ENCODE results near the gene RNF114.

DNA sequence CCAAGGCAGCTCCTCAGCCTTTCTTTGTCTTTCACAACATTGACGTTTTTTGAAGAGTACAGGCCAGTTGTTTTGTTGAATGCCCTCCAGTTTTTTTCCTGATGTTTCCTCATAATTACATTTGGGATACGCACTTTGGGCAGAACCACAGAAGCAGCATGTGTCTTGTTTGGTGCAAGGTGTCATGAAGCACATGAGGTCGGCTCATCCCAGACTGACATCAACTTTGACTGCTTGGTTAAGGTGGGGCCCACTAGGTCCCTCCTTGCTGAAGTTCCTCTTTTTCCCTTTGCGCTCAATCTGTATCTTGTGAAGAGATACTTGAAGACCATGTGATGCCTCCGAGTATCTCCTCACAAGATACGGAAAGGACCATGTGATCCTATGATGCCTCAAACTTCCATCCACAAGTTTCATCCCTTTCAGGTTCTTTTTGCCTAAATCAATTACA, 57.1 kb downstream of the RNF114 start:
- TF ChIP-seq, protein P1, sequence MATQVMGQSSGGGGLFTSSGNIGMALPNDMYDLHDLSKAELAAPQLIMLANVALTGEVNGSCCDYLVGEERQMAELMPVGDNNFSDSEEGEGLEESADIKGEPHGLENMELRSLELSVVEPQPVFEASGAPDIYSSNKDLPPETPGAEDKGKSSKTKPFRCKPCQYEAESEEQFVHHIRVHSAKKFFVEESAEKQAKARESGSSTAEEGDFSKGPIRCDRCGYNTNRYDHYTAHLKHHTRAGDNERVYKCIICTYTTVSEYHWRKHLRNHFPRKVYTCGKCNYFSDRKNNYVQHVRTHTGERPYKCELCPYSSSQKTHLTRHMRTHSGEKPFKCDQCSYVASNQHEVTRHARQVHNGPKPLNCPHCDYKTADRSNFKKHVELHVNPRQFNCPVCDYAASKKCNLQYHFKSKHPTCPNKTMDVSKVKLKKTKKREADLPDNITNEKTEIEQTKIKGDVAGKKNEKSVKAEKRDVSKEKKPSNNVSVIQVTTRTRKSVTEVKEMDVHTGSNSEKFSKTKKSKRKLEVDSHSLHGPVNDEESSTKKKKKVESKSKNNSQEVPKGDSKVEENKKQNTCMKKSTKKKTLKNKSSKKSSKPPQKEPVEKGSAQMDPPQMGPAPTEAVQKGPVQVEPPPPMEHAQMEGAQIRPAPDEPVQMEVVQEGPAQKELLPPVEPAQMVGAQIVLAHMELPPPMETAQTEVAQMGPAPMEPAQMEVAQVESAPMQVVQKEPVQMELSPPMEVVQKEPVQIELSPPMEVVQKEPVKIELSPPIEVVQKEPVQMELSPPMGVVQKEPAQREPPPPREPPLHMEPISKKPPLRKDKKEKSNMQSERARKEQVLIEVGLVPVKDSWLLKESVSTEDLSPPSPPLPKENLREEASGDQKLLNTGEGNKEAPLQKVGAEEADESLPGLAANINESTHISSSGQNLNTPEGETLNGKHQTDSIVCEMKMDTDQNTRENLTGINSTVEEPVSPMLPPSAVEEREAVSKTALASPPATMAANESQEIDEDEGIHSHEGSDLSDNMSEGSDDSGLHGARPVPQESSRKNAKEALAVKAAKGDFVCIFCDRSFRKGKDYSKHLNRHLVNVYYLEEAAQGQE (IDR thresholded peaks at IDR 0.05; ENCODE audit: insufficient read depth in 1 of 2, low read depth in 2 of 2, low read length in 2 of 2), result no peak
- TF ChIP-seq POLR2AphosphoS5 (IDR thresholded peaks at IDR 0.05; ENCODE audit: low read depth, low read length) (no peak), TAF1 (IDR thresholded peaks at IDR 0.05; ENCODE audit: borderline replicate concordance, insufficient read depth, low read length) (no peak), FOXP2 (optimal IDR thresholded peaks at IDR 0.05; ENCODE audit: borderline replicate concordance, extremely low read depth, extremely low read length, insufficient read depth) (no peak)
